ENCODE data around the gene SHROOM4. TPM values are rescaled to one million over a fixed set of nuclear protein-coding genes. Genes with fewer than 3 reads are reported as not detected.
A peak's percentile ranks its signal among the peaks of the same experiment; 100 is the strongest.

Gene SHROOM4
- total RNA-seq, 1 experiment from 2014 or later: 2.1 TPM

- Histone ChIP-seq H2AK5ac (ENCODE audit: insufficient read length, low read length) (no peak overlapping the region), H2BK12ac (ENCODE audit: insufficient read length, low read depth, low read length) (no peak overlapping the region), H3K27me3 (ENCODE audit: insufficient read depth, low read length) (no peaks in the 10 kb centered on the region), H3K4me2 (ENCODE audit: insufficient read depth, insufficient read length, low read length) (no peak overlapping the region), H3K56ac (ENCODE audit: insufficient read length, low read depth, low read length) (no peak overlapping the region), H3K9me3 (ENCODE audit: control insufficient read depth, low read depth, low read length) (no peaks in the 10 kb centered on the region), H4K91ac (ENCODE audit: insufficient read length, low read depth, low read length) (no peak overlapping the region), H2BK20ac (ENCODE audit: low read depth, low read length, poor library complexity, severe bottlenecking) (no peak overlapping the region), H2BK120ac (ENCODE audit: low read depth, low read length, poor library complexity, severe bottlenecking) (no peak overlapping the region), H3K79me1 (ENCODE audit: insufficient read depth, low read depth, low read length, poor library complexity, severe bottlenecking) (no peaks in the 10 kb centered on the region), H4K20me1 (ENCODE audit: control insufficient read depth, insufficient read depth, insufficient read length) (no peaks in the 10 kb centered on the region), H3K18ac (ENCODE audit: insufficient read length, low read depth, low read length) (no peak overlapping the region), H2AFZ (ENCODE audit: low read length) (no peak overlapping the region), H3K79me2 (ENCODE audit: insufficient read depth, low read length) (no peaks in the 10 kb centered on the region), H3K14ac (ENCODE audit: insufficient read depth, low read length) (no peak overlapping the region), H4K8ac (replicated peaks; ENCODE audit: insufficient read length, low read depth, low read length) (no peak overlapping the region), H2BK5ac (ENCODE audit: insufficient read length, low read length) (no peak overlapping the region), H3K23me2 (ENCODE audit: insufficient read length, low read depth, low read length, poor library complexity, severe bottlenecking) (no peaks in the 10 kb centered on the region), H3K4me1 (ENCODE audit: insufficient read depth, low read length) (peaks cover 13% of the 10 kb centered on the region), H3K27ac (ENCODE audit: insufficient read length, low read depth, low read length) (no peak overlapping the region), H3K23ac (ENCODE audit: insufficient read length, low read depth, low read length) (no peak overlapping the region), H3T11ph (ENCODE audit: low read length) (no peak overlapping the region), H3K4ac (ENCODE audit: low read depth, low read length) (no peak overlapping the region), H3K9ac (ENCODE audit: extremely low read depth, insufficient read length, low read length) (no peak overlapping the region), H2BK15ac (ENCODE audit: low read depth, low read length) (no peak overlapping the region), H4K5ac (ENCODE audit: insufficient read length, low read depth, low read length) (no peak overlapping the region)
- H3K27me3 Mint-ChIP-seq (ENCODE audit: low read depth): no peaks in the 10 kb centered on the region
- peaks cover 35 to 39% of the 10 kb centered on the region in 2 experiments for H3K4me1 Mint-ChIP-seq
- no CpG with 5 or more reads among the region's 1 CpG for WGBS (ENCODE audit: extremely low coverage, insufficient read length, low lambda C conversion rate)
- no peak for DNase-seq
- peaks cover 46 to 61% of the 10 kb centered on the region in 2 experiments for H3K9me3 Mint-ChIP-seq
- H3K36me3 Mint-ChIP-seq (ENCODE audit: insufficient read depth in 1 of 3, low read depth in 3 of 3): peaks cover 0 to 5% (median 4%) of the 10 kb centered on the region in 3 experiments; a peak in 4 of 7 replicates
- TF ChIP-seq CTCF (conservative IDR thresholded peaks at IDR 0.05): no peak
- peak overlapping the region in 1 of 3 experiments; percentile 90; a peak in 2 of 7 replicates for H3K27ac Mint-ChIP-seq
- no peak overlapping the region for H3K4me3 Mint-ChIP-seq
Measured at GRCh38 chrX:50614460-50614859, 199.5 kb downstream of the SHROOM4 start.
